ENCODE measurements around the gene MUC2. TPM values are rescaled to one million over a fixed set of nuclear protein-coding genes. Genes with fewer than 3 reads are reported as not detected.

MUC2 gene
- total RNA-seq, 2 donors from 2014 or later = not detected

GRCh38 chr11:1028291-1028540 is 46.5 kb upstream of the MUC2 start:
- no peak overlapping the region for H3K27ac ChIP-seq
- TF ChIP-seq CTCF (IDR thresholded peaks at IDR 0.05) = no peak
- DNase-seq (ENCODE audit: low spot score) = no peak

GRCh38 chr11:1028616-1029015 is 46.1 kb upstream of the MUC2 start:
- no peak for DNase-seq (ENCODE audit: low spot score)
- Histone ChIP-seq H3K27me3 (no peaks in the 10 kb centered on the region), H3K4me3 (no peak overlapping the region), H3K36me3 (no peaks in the 10 kb centered on the region), H3K4me1 (no peaks in the 10 kb centered on the region), H3K9me3 (no peaks in the 10 kb centered on the region), H3K27ac (no peak overlapping the region)
- TF ChIP-seq CTCF (IDR thresholded peaks at IDR 0.05) = no peak

More at GRCh38 chr11:1028291-1028540, 46.5 kb upstream of the MUC2 start:
- H3K36me3 ChIP-seq = no peaks in the 10 kb centered on the region
- no peak overlapping the region for H3K4me3 ChIP-seq
- no peaks in the 10 kb centered on the region for H3K4me1 ChIP-seq
- H3K27me3 ChIP-seq = no peaks in the 10 kb centered on the region
- no peaks in the 10 kb centered on the region for H3K9me3 ChIP-seq

- Histone ChIP-seq H3K4me3 (no peak overlapping the region), H3K9me3 (no peaks in the 10 kb centered on the region), H3K4me1 (no peaks in the 10 kb centered on the region), H3K27ac (no peak overlapping the region), H3K36me3 (no peaks in the 10 kb centered on the region), H3K27me3 (no peaks in the 10 kb centered on the region)
- DNase-seq (ENCODE audit: low spot score) = no peak
- TF ChIP-seq CTCF (IDR thresholded peaks at IDR 0.05) = no peak
These were observed 45.6 kb upstream of the MUC2 start for GRCh38 chr11:1029051-1029450.

GRCh38 chr11:1029654-1030053 is 45.0 kb upstream of the MUC2 start:
- Histone ChIP-seq H3K36me3 (no peaks in the 10 kb centered on the region), H3K4me3 (no peak overlapping the region), H3K9me3 (no peaks in the 10 kb centered on the region), H3K27me3 (no peaks in the 10 kb centered on the region), H3K27ac (no peak overlapping the region), H3K4me1 (no peaks in the 10 kb centered on the region)
- TF ChIP-seq CTCF (IDR thresholded peaks at IDR 0.05) = no peak
- DNase-seq (ENCODE audit: low spot score) = no peak

GRCh38 chr11:1030086-1030485 is 44.6 kb upstream of the MUC2 start:
- Histone ChIP-seq H3K36me3 (no peaks in the 10 kb centered on the region), H3K27me3 (no peaks in the 10 kb centered on the region), H3K4me3 (no peak overlapping the region), H3K27ac (no peak overlapping the region), H3K9me3 (no peaks in the 10 kb centered on the region), H3K4me1 (no peaks in the 10 kb centered on the region)
- no peak for TF ChIP-seq CTCF (IDR thresholded peaks at IDR 0.05)
- DNase-seq (ENCODE audit: low spot score) = no peak

- H3K9me3 ChIP-seq = no peaks in the 10 kb centered on the region
- no peaks in the 10 kb centered on the region for H3K27me3 ChIP-seq
- TF ChIP-seq CTCF (IDR thresholded peaks at IDR 0.05) = no peak
- H3K4me1 ChIP-seq = no peaks in the 10 kb centered on the region
- H3K36me3 ChIP-seq = no peaks in the 10 kb centered on the region
- no peak for DNase-seq (ENCODE audit: low spot score)
- H3K27ac ChIP-seq = no peak overlapping the region
- H3K4me3 ChIP-seq = no peak overlapping the region
These were observed 44.1 kb upstream of the MUC2 start for GRCh38 chr11:1030556-1030955.
